Measurements from ENCODE around the gene VIPR2.

VIPR2 gene

GRCh38 chr7:159119026-159119741 is 25.5 kb downstream of the VIPR2 start:
- DNase-seq = no peak

DNA sequence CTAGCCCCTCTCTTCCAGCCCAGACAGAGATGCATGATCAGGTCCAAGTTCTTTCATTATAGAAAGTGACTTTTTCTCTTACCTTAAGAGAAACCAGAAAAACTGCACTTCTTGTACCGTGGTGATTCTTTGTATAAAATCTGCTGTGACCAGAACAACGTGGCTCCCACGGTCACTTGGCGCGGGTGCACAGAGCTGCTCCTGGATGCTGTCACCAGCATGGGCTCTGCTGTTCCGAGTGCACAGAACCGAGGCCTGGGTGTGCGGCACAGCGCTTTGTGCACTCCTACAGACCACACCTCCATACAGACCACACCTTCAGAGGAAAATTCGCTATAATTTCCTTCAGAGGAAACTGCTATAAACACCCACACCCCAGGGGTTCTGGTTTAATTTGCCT is 26.0 kb downstream of the VIPR2 start:
- DNase-seq = no peak

- no peak for DNase-seq
These were observed 26.5 kb downstream of the VIPR2 start for GRCh38 chr7:159118197-159118595.

DNA sequence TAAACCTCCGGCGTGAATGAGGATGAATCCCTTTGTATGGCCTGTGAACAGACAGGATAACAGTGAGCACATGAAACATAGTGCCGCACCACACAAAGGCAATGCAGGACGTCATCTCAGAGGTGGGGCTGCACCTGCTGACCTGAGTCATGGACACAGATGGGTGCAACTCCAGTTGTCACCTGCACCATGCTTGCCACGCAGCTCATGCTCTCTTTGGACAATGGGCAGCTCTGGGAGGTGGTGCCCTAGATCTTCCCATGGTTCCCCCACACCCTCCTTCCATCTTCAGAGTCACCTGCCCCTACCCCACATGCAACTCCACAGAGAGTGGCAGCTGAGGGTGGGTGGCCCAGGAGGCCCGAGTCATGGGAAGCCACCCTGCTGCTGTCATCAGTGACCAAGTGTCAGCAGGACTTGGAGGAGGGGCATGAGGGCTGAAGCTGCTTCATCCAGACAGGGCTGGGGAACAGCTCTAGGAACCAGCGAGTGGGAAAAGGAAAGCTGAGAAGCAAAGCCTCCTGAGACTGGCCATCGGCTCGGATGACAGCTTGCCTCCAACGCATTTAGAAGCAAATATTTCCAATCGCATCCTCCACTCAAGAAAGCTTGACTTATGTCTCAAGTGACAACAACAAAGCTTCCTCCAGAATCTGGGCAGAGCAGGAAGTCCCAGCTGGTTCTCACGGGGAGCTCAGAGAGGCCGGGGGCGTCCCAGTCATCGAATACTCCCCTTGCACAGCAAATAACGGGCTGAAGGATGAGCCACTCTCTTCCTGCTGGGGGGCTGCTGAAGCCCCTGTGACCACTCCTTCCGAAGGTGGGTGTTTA is 27.1 kb downstream of the VIPR2 start:
- no peak for DNase-seq

GRCh38 chr7:159116581-159117339 is 27.9 kb downstream of the VIPR2 start:
- DNase-seq = no peak

GRCh38 chr7:159115601-159116501 is 28.8 kb downstream of the VIPR2 start:
- DNase-seq = no peak

DNA sequence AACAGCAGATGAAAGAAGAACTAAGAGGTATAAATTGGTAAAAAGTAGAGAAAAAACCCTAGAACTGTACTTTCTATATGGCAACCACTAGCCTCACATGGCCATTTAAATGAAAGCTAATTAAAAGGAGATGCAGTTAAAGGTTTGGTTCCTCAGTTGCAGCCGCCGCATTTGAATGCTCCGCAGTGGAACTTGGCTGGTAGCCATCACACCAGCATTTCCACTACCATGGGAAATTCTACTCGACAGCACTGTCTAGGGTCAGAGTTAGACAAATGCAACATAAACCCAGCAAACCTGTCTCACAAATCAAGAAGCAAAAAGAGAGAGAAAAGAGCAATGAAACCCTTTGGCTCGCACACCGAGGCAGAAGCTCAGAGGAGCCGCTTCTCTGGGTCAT is 29.7 kb downstream of the VIPR2 start:
- no peak for DNase-seq

DNA sequence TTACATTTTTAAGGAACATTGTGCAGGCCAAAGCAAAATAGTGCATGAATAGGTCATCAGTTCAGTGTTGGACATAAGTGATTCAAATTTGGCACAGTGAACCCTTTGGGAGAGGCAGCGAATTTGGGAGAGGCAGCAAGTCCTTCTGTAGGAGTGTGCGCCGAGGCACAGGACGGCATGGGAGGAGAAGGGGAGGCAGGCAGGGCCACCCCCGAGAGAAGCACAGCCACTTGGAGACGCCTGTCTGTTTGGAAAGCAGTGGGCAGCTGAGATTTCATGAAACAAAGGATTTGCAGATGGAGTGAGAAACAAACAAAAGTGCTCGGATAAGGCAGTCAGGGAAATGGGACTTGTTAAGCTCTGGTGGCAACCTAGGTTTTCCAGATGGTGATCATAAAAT is 30.6 kb downstream of the VIPR2 start:
- DNase-seq = no peak

DNA sequence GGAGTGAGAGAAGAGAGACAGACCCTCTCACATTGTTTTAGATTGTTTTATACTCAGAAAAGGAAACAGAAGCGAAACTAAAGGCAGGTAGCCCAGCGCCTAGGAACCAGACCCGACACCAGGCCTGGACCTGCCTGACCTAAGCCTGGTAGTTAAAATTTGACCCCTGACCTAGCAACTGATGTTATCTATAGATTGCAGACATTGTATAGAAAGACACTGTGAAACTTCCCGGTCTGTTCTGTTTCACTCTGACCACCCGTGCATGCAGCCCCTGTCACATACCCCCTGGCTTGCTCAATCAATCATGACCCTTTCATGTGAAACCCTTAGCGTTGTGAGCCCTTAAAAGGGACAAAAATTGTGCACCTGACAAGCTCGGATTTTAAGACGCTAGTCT is 31.6 kb downstream of the VIPR2 start:
- DNase-seq = no peak

- no peak for DNase-seq
These were observed 32.3 kb downstream of the VIPR2 start for GRCh38 chr7:159112136-159113011.

DNA sequence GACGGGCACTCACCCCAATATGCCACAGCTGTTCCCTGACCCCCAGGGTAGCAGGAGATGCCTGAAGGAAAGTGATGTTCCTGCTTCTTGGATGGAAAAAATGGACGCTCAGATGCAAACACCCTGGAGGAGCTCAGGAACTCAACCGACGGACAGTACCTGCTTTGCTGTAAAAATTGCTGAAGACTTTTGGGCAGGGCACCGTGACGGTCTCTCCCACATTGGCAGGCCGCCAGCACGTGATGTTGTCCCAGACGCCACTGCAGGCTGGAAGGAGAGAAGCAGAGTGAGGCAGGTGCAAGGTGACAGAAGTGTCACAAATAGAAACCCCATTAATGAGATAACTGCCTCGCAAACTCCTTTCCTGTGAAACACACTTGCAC is 35.0 kb downstream of the VIPR2 start:
- DNase-seq = no peak

DNA sequence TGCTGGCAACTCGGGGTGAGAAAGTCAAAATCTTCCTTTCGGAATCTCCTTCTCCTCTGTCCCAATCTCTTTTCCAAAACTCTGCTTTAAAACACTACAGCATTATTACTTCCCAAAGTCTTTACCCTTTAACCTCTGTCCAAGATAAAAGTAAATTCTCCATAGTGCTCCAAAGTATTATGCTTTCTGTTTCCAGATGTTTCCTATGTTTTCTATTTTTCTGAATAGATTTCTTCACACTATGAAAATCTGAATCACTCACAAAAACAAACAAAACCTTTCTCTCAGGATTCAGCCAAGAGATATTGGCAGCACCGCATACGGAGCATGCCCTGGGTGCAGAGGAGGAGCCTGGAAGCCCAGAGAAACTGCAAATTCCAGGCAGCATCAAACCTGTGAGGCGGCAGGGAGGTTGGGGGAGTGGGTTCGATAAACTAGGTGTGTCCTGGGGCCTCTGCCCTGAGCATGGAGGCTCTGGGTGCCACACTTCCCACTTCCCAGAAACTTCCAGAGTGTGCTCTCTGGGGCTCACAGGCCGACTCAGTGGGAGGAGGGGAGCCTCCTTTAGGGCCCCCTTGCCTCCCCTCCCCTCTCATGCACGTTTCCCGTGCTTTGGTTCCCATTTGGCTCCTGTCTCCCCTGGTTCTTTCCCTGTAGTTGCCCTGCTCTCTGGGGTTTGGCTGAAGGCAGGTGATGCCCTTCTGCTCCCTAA is 35.6 kb downstream of the VIPR2 start:
- no peak for DNase-seq

DNA sequence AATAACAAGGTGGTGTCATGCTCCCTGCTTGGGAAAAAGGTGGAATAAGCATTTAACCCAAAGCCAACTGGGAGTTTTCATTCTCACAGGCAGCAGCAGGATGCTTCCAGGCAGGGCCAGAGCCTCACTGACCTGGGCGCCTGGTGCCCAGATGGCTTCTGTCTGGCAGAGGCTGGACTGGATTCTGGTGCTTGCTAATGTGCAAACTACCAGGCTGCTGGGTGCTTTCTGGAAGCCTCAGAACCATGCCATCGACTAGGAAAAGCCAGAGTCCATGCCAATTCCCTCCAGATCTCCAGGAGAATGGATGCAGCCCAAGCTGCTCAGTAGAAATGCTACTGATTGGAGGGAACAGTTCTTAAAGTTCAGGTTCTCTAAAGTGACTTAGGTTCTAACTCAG is 36.2 kb downstream of the VIPR2 start:
- DNase-seq = no peak

GRCh38 chr7:159107161-159107892 is 37.3 kb downstream of the VIPR2 start:
- DNase-seq = no peak

- no peak for DNase-seq
These were observed 38.5 kb downstream of the VIPR2 start for GRCh38 chr7:159105832-159106811.

DNA sequence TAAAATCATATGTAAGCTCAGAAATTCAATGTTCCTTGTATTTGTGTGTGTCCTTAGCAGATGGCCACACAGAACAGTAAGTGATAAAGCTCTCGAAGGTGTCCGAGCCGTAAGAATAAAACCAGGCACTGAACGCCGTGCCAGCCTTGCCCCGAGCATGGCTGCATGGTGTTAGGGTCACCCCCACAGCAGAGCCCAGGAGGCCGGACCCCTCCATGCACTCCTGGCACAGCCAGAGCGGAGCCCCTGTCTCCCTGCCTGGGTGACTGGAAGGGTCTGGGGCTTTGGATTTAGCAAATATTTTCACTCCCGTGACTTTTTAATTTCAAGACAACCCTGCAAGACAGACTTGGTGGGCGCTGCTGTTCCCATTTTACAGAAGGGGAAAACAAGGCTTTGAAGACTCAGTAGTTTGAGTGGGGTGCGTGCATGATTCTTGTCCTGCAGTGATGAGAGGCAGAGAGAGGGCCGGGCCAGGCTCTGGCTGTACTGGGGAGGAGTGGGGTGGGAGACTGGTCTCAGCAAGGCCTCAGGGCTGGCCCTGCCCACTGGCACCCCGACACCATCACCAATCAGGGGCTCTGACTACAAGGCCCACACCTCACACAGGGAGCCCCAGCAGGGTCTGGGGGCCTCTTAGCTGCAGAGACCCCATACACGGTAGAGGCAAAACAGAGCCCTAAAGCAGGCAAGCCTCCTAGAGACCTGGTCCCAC is 39.4 kb downstream of the VIPR2 start:
- no peak for DNase-seq

DNA sequence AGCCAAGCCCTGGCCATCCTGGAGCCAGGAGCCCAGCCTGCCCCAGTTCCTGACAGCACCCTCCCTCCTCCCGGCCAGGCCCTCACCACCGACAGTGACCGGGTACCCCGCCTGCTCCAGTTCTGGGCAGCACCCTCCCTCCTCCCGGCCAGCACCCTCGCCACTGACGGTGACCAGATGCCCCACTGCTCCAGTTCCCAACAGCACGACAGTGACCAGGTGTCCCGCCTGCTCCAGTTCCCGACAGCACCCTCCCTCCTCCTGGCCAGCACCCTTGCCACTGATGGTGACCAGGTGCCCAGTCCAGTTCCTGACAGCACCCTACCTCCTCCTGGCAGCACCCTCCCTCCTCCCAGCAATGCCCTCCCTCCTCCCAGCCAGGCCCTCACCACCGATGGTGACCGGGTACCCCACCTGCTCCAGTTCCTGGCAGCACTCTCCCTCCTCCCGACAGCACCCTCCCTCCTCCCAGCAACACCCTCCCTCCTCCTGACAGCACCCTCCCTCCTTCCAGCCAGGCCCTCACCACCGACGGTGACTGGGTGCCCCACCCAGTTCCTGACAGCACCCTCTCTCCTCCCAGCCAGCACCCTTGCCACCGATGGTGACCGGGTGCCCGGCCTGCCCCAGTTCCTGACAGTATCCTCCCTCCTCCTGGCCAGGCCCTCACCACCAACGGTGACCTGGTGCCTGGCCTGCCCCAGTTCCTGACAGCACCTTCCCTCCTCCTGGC is 40.3 kb downstream of the VIPR2 start:
- no peak for DNase-seq
